ENCODE results near the gene SPRYD3.

- no peak for TF ChIP-seq CTCF (IDR thresholded peaks at IDR 0.05; ENCODE audit: insufficient read depth, low read length, poor library complexity, severe bottlenecking)
- TF ChIP-seq EZH2phosphoT487 (conservative IDR thresholded peaks at IDR 0.05; ENCODE audit: low read length), result no peak
These were observed 10.2 kb downstream of the SPRYD3 start for GRCh38 chr12:53068811-53069585.
